ENCODE results near the gene SEPTIN10. TPM values are rescaled to one million over a fixed set of nuclear protein-coding genes. Genes with fewer than 3 reads are reported as not detected.

The SEPTIN10 gene
- total RNA-seq, 2 experiments from 2014 or later, result 0.21 to 0.56 TPM

DNA sequence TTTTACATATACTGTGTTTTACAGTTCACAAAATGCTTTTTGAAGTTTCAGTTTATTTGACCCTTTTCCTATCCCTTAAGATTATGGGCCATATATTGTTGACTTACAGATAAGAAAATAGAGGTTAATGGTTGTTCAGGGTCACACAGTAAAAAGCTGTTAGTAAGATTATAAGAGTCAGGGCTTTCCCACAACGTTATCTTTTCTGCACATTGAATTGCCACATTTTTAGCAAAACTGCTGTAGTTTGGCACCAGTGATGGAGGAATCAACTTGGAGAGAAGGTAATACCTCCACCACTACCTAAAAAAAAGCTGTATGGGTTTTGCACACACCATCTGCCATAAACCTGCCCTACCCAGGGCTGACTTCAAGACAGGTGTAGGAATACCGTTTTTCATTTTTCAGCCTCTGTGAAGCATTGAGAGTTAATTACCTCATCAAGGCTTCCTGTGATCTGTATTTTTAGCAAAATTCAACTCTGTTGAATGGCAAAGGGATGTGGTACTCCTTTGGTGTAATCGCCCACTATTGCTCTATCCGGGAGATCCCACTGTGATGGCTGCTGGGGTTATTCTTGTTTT lies 5.4 kb upstream of the SEPTIN10 start:
- H3K36me3 Mint-ChIP-seq, result no peaks in the 10 kb centered on the region
- no peaks in the 10 kb centered on the region for H3K9me3 Mint-ChIP-seq
- H3K4me1 Mint-ChIP-seq, result no peaks in the 10 kb centered on the region
- H3K4me3 Mint-ChIP-seq, result no peak overlapping the region
- no peak overlapping the region for H3K27ac Mint-ChIP-seq
- DNase-seq, result no peak
- H3K27me3 Mint-ChIP-seq, result peaks cover 64% of the 10 kb centered on the region

- DNase-seq, result no peak
- H3K4me1 Mint-ChIP-seq, result peaks cover 4% of the 10 kb centered on the region
- H3K36me3 Mint-ChIP-seq, result peaks cover 2% of the 10 kb centered on the region
- H3K27me3 Mint-ChIP-seq, result peaks cover 76% of the 10 kb centered on the region
- H3K4me3 Mint-ChIP-seq, result no peak overlapping the region
- no peak overlapping the region for H3K27ac Mint-ChIP-seq
- peaks cover 4% of the 10 kb centered on the region for H3K9me3 Mint-ChIP-seq
Measured at GRCh38 chr2:109616184-109616583, 2.4 kb upstream of the SEPTIN10 start.

GRCh38 chr2:109615637-109616144 lies 1.9 kb upstream of the SEPTIN10 start:
- no peak overlapping the region for H3K27ac Mint-ChIP-seq
- peaks cover 2% of the 10 kb centered on the region for H3K36me3 Mint-ChIP-seq
- H3K4me1 Mint-ChIP-seq, result peaks cover 4% of the 10 kb centered on the region
- H3K27me3 Mint-ChIP-seq, result peaks cover 78% of the 10 kb centered on the region
- no peak for DNase-seq
- no peak overlapping the region for H3K4me3 Mint-ChIP-seq
- peaks cover 4% of the 10 kb centered on the region for H3K9me3 Mint-ChIP-seq

DNA sequence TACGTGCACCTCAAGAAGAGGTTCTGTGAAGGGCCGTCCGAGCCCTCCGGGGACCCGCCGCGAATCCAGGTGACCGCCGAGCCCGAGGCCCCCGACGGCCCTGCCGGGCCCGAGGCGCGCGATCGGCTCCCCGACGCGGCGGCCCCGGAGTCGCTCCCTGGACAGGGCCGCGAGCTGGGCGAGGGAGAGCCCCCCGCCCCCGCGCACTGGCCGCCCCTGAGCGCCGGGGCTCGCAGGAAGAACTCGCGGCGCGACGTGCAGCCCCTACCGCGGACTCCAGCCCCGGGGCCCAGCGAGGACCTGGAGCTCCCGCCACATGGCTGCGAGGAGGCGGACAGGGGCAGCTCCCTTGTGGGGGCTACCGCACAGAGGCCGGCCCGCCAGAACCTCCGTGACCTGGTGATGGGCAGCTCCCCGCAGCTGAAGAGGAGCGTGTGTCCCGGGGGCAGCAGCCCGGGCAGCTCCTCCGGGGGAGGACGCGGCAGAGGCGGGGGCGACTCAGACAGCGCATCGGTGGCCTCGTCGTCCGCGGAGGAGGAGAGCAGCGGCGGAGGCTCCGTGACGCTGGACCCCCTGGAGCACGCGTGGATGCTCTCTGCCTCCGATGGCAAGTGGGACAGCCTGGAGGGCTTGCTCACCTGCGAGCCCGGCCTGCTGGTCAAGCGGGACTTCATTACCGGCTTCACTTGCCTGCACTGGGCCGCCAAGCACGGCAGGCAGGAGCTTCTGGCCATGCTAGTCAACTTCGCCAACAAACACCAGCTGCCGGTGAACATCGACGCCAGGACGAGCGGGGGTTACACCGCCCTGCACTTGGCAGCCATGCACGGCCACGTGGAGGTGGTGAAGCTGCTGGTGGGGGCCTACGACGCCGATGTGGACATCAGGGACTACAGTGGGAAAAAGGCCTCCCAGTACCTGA lies 1.2 kb upstream of the SEPTIN10 start:
- H3K27ac Mint-ChIP-seq, result no peak overlapping the region
- H3K9me3 Mint-ChIP-seq, result peaks cover 4% of the 10 kb centered on the region
- no peak overlapping the region for H3K4me3 Mint-ChIP-seq
- DNase-seq, result peak; percentile 6
- H3K27me3 Mint-ChIP-seq, result peaks cover 80% of the 10 kb centered on the region
- H3K4me1 Mint-ChIP-seq, result peaks cover 4% of the 10 kb centered on the region
- peaks cover 2% of the 10 kb centered on the region for H3K36me3 Mint-ChIP-seq

GRCh38 chr2:109613081-109613921 lies 465 bp downstream of the SEPTIN10 start:
- Mint-ChIP-seq H3K9me3 (peaks cover 4% of the 10 kb centered on the region), H3K4me3 (peak overlapping the region; percentile 78), H3K36me3 (peaks cover 2% of the 10 kb centered on the region), H3K4me1 (peaks cover 11% of the 10 kb centered on the region), H3K27ac (no peak overlapping the region), H3K27me3 (peaks cover 80% of the 10 kb centered on the region)
- DNase-seq, result peak; percentile 3

DNA sequence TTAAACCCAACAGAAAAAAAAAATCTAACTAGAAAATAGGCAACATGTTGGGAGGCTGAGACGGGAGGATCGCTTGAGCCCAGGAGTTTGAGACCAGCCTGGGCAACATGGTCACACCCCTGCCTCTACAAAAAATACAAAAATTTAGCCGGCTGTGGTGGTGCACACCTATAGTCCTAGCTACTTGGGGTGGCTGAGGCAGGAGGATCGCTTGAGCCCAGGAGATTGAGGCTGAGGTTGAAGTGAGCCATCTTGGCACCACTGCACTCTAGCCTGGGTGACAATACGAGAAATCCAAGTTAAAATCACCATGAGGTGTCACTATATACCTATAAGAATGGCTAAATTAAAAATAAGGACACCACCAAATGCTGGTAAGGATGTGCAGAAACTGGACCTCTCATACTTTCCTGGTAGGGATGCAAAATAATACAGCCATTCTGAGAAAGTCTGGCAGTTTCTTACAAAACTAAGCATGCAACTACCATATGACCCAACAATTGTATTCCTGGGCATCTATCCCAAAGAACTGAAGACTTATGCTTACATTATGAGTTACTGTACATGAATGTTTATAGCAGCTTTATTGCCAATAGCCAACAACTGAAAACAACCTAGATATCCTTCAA lies 2.2 kb downstream of the SEPTIN10 start:
- Mint-ChIP-seq H3K4me3 (no peak overlapping the region), H3K4me1 (peaks cover 11% of the 10 kb centered on the region), H3K27me3 (peaks cover 75% of the 10 kb centered on the region), H3K27ac (no peak overlapping the region), H3K36me3 (peaks cover 2% of the 10 kb centered on the region), H3K9me3 (peaks cover 4% of the 10 kb centered on the region)
- no peak for DNase-seq

DNA sequence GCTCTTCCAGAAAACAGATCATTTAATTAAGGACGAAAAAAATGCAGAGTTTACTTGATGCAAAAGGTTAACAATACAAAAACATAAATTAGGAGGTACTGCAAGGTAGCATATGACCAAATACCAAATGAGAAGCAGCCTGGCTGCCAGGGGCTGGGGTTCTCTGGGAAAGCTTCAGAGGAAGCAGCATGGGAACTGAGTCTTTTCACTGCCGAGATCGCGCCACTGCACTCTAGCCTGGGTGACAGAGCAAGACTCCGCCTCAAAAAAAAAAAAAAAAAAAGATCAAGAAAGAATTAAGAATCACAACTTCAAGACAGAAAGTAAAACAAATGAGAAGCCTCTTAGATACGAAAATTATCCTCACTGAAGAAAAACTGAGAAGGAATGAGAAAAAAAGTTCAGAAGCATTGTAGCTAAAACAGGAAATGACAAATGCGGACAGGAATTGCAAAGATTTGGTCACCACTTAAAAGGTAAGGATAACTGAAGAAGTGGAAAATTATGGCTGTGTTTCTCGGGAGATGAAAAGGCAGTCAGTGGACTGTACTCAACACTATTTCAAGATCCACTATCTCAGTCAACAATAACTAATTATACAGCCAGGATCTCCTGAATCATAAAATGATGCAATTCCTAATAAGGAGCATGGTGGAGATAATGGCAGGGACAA lies 4.3 kb downstream of the SEPTIN10 start:
- peaks cover 4% of the 10 kb centered on the region for H3K9me3 Mint-ChIP-seq
- peaks cover 11% of the 10 kb centered on the region for H3K4me1 Mint-ChIP-seq
- H3K36me3 Mint-ChIP-seq, result peaks cover 2% of the 10 kb centered on the region
- no peak for DNase-seq
- no peak overlapping the region for H3K4me3 Mint-ChIP-seq
- H3K27ac Mint-ChIP-seq, result peak overlapping the region; percentile 2
- H3K27me3 Mint-ChIP-seq, result peaks cover 73% of the 10 kb centered on the region

GRCh38 chr2:109607766-109608165 lies 6.0 kb downstream of the SEPTIN10 start:
- Mint-ChIP-seq H3K27ac (no peak overlapping the region), H3K36me3 (no peaks in the 10 kb centered on the region), H3K9me3 (peaks cover under 1% of the 10 kb centered on the region), H3K27me3 (peaks cover 74% of the 10 kb centered on the region), H3K4me1 (peaks cover 7% of the 10 kb centered on the region), H3K4me3 (no peak overlapping the region)
- no peak for DNase-seq

DNA sequence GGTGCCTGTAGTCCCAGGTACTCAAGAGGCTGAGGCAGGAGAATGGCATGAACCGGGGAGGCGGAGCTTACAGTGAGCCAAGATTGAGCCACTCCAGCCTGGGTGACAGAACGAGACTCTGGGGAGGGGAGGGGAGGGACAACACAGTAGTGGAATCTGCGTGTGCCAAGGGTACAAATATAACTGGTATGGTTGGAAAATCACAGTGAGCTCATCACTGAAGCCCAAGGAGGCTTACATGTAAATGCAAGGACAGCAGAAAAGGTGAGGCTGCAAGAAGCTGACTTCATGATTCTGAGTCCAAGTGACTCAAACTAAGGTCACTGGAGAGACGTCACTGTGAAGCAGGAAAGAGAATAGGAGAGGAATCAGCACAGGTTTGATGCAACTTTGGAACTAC lies 9.2 kb downstream of the SEPTIN10 start:
- Mint-ChIP-seq H3K4me3 (no peak overlapping the region), H3K4me1 (peaks cover 5% of the 10 kb centered on the region), H3K27me3 (peaks cover 66% of the 10 kb centered on the region), H3K9me3 (no peaks in the 10 kb centered on the region), H3K36me3 (no peaks in the 10 kb centered on the region), H3K27ac (no peak overlapping the region)
- DNase-seq, result no peak

DNA sequence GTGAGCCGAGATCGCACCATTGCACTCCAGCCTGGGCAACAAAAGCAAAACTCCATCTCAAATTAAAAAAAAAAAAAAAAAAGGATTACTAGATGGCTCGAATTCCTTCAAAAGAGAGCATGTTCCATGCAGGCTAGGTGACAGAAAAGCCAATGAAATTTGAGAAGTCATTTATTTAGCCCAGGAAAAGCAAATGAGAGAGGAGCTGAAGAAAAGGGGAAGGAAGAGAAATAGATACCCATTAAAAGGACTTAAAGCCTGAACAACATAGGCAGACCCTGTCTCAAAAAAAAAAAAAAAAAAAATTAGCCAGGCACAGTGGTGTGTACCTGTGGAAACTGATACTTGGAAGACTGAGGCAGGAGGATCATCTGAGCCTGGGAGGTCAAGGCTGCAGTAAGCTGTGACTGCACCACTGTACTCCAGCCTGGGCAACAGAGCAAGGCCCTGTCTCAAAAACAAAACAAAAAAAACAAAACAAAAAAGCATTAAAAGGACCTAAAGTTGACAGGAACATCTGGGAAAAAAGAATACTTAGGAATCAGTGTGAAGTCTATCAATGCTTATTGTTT lies 11.1 kb downstream of the SEPTIN10 start:
- Mint-ChIP-seq H3K36me3 (no peaks in the 10 kb centered on the region), H3K9me3 (no peaks in the 10 kb centered on the region), H3K4me1 (no peaks in the 10 kb centered on the region), H3K27ac (no peak overlapping the region), H3K27me3 (peaks cover 53% of the 10 kb centered on the region), H3K4me3 (no peak overlapping the region)
- DNase-seq, result no peak

DNA sequence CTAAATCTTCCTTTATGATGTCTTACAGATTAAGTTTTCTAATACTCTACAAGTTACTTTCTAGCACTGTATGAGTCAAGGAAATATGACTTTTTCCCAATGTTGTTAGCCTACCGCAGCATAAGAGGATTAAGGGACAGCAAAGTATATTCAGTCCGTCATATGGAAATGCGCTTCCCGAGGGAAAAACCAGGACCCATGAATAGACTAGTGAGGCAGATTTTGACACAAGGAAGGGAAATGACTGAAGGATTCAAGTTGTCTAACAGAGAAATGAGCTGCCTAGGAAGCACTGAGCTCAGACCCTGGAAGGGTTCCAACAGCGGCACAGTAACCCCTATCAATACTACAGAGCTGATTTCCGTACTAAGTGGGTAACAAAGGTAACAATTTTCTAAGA lies 12.0 kb downstream of the SEPTIN10 start:
- Mint-ChIP-seq H3K27me3 (peaks cover 47% of the 10 kb centered on the region), H3K36me3 (no peaks in the 10 kb centered on the region), H3K9me3 (no peaks in the 10 kb centered on the region), H3K4me1 (no peaks in the 10 kb centered on the region), H3K27ac (no peak overlapping the region), H3K4me3 (no peak overlapping the region)
- DNase-seq, result no peak

DNA sequence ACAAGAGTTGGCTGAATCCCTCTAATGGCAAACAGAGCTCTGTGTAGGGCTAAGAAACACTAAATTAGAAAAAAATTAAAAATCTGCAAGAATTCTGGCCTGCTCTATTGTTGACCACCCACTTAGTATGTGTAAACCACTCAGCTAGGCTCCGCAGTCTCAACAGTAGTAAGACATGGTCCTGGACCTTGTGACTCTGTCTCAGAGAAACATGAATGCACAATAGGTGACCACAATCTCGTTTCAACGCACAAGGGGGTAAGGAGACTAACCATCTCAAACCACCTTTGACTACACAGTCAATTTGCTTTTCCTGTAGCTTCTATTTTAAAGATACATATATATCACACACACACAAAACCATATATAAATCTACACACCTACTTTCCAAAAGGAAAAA lies 16.5 kb downstream of the SEPTIN10 start:
- H3K27me3 Mint-ChIP-seq, result peaks cover 18% of the 10 kb centered on the region
- no peaks in the 10 kb centered on the region for H3K4me1 Mint-ChIP-seq
- H3K27ac Mint-ChIP-seq, result no peak overlapping the region
- DNase-seq, result no peak
- H3K4me3 Mint-ChIP-seq, result no peak overlapping the region
- no peaks in the 10 kb centered on the region for H3K9me3 Mint-ChIP-seq
- H3K36me3 Mint-ChIP-seq, result no peaks in the 10 kb centered on the region

GRCh38 chr2:109595644-109596043 lies 18.1 kb downstream of the SEPTIN10 start:
- Mint-ChIP-seq H3K27me3 (peaks cover 9% of the 10 kb centered on the region), H3K9me3 (no peaks in the 10 kb centered on the region), H3K4me3 (no peak overlapping the region), H3K36me3 (no peaks in the 10 kb centered on the region), H3K4me1 (no peaks in the 10 kb centered on the region), H3K27ac (no peak overlapping the region)
- no peak for DNase-seq

Data from activated naive CD8-positive, alpha-beta T cell treated with anti-CD3 and anti-CD28 coated beads for 36 hours (primary cell).